K562 (cell line): Measurements from ENCODE around the gene DKC1. TPM values are rescaled to one million over a fixed set of nuclear protein-coding genes. Genes with fewer than 3 reads are reported as not detected.
A peak's percentile ranks its signal among the peaks of the same experiment; 100 is the strongest.

Experiments used
- CBFA2T2 ChIP-seq: fragments of 450-650 bp; conservative IDR thresholded peaks from 2 replicates; pipeline ENCODE4 v1.6.1; 2017; ENCODE audit warnings: mild to moderate bottlenecking
- JUNB ChIP-seq: fragments of 450-650 bp; formaldehyde crosslinking; conservative IDR thresholded peaks from 2 replicates; pipeline ENCODE4 v1.4.0; 2020; ENCODE audit warnings: mild to moderate bottlenecking
- MYBL2 ChIP-seq, 2 experiments: fragments of 450-650 bp in 1 of 2; sonication (generic) in 1 of 2; formaldehyde crosslinking in 1 of 2; IDR thresholded peaks; 2 replicates each; pipeline versions ENCODE4 v1.6.1 to v1.8.1; 2017 to 2022; ENCODE audit warnings: borderline replicate concordance in 1 of 2, inconsistent platforms in 1 of 2, low read depth in 1 of 2, mild to moderate bottlenecking in 1 of 2, missing genetic modification reagents in 1 of 2, moderate library complexity in 1 of 2
- NR2F6 ChIP-seq: fragments of 450-650 bp; formaldehyde crosslinking; IDR thresholded peaks from 2 replicates; pipeline ENCODE4 v1.4.0; 2020; ENCODE audit warnings: mild to moderate bottlenecking
- TCF7 ChIP-seq: sonication (generic); IDR thresholded peaks from 2 replicates; pipeline ENCODE4 v1.6.1; 2016; ENCODE audit warnings: antibody characterized with exemption, borderline replicate concordance
- ZNF24 ChIP-seq: fragments of 450-650 bp; IDR thresholded peaks from 2 replicates; pipeline ENCODE4 v1.6.1; 2016
- ZNF586 ChIP-seq: fragments of 450-650 bp; formaldehyde crosslinking; conservative IDR thresholded peaks from 2 replicates; pipeline ENCODE4 v1.4.0; 2020; ENCODE audit warnings: mild to moderate bottlenecking, moderate library complexity
- polyA plus RNA-seq, 8 experiments: library from polyadenylated mRNA; depleted of rRNA in 4 of 8; stranded (reverse) in 5 of 8; unstranded in 3 of 8; fragments of >200 nt; fragmentation: Nextera tagmentation in 2 of 8; fragmentation: Illumina TruSeq in 1 of 8; extraction: Ambion mirVana in 2 of 8; extraction: Trizol in 1 of 8; gene quantifications; 2 replicates each; pipeline versions ENCODE4 v1.2.1 to v1.2.3, GENCODE V29; 2011 to 2014; ENCODE audit warnings: inconsistent platforms in 1 of 8, missing spikeins in 1 of 8
- total RNA-seq, 7 experiments: library from RNA; depleted of rRNA in 6 of 7; stranded (reverse); fragments of >200 nt in 6 of 7; fragmentation: Illumina TruSeq in 2 of 7; extraction: Trizol in 2 of 7; gene quantifications; 2 replicates each; pipeline versions ENCODE4 v1.2.1 to v1.2.3, GENCODE V29; 2011 to 2021; ENCODE audit warnings: low replicate concordance in 1 of 7
- TF ChIP-seq, protein P1 (sequence below): sonication (generic); formaldehyde crosslinking; IDR thresholded peaks from 2 replicates; pipeline ENCODE4 v1.8.0; 2022; ENCODE audit warnings: missing genetic modification reagents, mild to moderate bottlenecking, borderline replicate concordance
- TF ChIP-seq, protein P2 (sequence below): fragments of 200-800 bp; sonication (Bioruptor generic); IDR thresholded peaks from 2 replicates; pipeline ENCODE4 v1.6.1; 2017; ENCODE audit warnings: missing genetic modification characterization, missing compliant biosample characterization
- TF ChIP-seq, protein P3 (sequence below): fragments of 450-650 bp; IDR thresholded peaks from 2 replicates; pipeline ENCODE4 v1.6.1; 2016; ENCODE audit warnings: mild to moderate bottlenecking
- TF ChIP-seq, protein P4 (sequence below): fragments of 250-450 bp; sonication (Bioruptor Pico); IDR thresholded peaks from 2 replicates; pipeline ENCODE4 v1.5.0; 2022; ENCODE audit warnings: mild to moderate bottlenecking
- TF ChIP-seq, protein P5 (sequence below), 2 experiments: fragments of 450-650 bp in 1 of 2; sonication (generic) in 1 of 2; formaldehyde crosslinking in 1 of 2; IDR thresholded peaks in 1 of 2; conservative IDR thresholded peaks in 1 of 2; 2 replicates each; pipeline versions ENCODE4 v1.6.1 to v1.8.1; 2016 to 2023; ENCODE audit warnings: mild to moderate bottlenecking in 2 of 2, moderate library complexity in 2 of 2, inconsistent platforms in 1 of 2, missing genetic modification reagents in 1 of 2
- TF ChIP-seq, protein P6 (sequence below): fragments of 450-650 bp; IDR thresholded peaks from 2 replicates; pipeline ENCODE4 v1.6.1; 2017; ENCODE audit warnings: antibody characterized with exemption, mild to moderate bottlenecking

Gene DKC1
- total and polyA plus RNA-seq, 9 of the 15 experiments (the other 6 are each of a cell fraction or from before 2014, with no cell fraction given): 205 to 313 (median 219) TPM

DNA sequence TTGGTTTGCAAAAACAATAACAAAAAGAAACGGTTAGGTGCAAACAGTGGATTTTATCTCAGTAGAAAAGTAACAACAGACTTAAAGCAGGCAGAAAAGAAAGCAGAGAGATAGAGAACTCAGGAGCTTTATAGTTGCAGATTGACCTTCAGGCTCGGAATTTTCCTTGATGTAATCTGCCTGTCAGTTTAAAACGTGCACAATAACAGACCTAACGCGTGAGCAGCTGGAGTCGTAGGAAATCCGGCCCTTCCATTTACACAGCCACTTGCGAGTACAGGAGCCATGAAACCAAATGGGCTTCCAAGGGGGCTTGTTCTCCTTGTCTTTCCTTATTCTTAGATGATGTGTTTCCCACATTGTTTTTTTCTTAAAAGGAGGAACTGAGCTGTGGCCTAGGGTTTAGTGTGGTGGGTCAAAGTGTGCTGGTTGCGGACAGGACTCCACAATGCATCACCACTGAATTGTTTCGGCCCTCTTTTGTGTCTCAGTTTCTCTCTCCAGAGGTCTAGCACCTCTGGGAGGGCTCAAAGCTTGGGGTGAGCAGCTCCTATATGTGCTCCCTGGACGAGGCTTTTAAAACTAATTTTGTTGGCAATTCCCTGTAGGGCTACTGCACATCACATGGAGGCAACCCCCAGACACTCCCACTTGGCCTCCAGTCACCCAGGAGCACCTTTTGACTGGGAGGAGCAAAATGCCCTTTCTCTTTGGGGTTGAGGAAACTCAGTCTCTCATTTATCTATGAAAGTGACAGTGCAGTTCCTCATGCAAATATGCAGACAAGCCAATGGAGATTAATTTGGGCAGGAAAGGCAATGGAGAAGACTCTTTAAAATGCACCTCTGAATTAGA lies 56.5 kb downstream of the DKC1 start (continued):
- TF ChIP-seq MYBL2 (IDR thresholded peaks at IDR 0.05; ENCODE audit: low read depth): peak; percentile 48; the same call in 1 of the 2 replicates
- TF ChIP-seq MYBL2 (CRISPR knock-in tag; IDR thresholded peaks at IDR 0.05; ENCODE audit: borderline replicate concordance): no peak
- TF ChIP-seq, protein P1, sequence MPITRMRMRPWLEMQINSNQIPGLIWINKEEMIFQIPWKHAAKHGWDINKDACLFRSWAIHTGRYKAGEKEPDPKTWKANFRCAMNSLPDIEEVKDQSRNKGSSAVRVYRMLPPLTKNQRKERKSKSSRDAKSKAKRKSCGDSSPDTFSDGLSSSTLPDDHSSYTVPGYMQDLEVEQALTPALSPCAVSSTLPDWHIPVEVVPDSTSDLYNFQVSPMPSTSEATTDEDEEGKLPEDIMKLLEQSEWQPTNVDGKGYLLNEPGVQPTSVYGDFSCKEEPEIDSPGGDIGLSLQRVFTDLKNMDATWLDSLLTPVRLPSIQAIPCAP: no peak
- TF ChIP-seq, protein P2, sequence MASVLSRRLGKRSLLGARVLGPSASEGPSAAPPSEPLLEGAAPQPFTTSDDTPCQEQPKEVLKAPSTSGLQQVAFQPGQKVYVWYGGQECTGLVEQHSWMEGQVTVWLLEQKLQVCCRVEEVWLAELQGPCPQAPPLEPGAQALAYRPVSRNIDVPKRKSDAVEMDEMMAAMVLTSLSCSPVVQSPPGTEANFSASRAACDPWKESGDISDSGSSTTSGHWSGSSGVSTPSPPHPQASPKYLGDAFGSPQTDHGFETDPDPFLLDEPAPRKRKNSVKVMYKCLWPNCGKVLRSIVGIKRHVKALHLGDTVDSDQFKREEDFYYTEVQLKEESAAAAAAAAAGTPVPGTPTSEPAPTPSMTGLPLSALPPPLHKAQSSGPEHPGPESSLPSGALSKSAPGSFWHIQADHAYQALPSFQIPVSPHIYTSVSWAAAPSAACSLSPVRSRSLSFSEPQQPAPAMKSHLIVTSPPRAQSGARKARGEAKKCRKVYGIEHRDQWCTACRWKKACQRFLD (CRISPR knock-in tag): peak; percentile 63
- no peak for TF ChIP-seq NR2F6 (CRISPR knock-in tag)
- TF ChIP-seq JUNB (CRISPR knock-in tag): no peak
- no peak for TF ChIP-seq CBFA2T2
- TF ChIP-seq, protein P3, sequence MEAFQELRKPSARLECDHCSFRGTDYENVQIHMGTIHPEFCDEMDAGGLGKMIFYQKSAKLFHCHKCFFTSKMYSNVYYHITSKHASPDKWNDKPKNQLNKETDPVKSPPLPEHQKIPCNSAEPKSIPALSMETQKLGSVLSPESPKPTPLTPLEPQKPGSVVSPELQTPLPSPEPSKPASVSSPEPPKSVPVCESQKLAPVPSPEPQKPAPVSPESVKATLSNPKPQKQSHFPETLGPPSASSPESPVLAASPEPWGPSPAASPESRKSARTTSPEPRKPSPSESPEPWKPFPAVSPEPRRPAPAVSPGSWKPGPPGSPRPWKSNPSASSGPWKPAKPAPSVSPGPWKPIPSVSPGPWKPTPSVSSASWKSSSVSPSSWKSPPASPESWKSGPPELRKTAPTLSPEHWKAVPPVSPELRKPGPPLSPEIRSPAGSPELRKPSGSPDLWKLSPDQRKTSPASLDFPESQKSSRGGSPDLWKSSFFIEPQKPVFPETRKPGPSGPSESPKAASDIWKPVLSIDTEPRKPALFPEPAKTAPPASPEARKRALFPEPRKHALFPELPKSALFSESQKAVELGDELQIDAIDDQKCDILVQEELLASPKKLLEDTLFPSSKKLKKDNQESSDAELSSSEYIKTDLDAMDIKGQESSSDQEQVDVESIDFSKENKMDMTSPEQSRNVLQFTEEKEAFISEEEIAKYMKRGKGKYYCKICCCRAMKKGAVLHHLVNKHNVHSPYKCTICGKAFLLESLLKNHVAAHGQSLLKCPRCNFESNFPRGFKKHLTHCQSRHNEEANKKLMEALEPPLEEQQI: no peak
- TF ChIP-seq, protein P4, sequence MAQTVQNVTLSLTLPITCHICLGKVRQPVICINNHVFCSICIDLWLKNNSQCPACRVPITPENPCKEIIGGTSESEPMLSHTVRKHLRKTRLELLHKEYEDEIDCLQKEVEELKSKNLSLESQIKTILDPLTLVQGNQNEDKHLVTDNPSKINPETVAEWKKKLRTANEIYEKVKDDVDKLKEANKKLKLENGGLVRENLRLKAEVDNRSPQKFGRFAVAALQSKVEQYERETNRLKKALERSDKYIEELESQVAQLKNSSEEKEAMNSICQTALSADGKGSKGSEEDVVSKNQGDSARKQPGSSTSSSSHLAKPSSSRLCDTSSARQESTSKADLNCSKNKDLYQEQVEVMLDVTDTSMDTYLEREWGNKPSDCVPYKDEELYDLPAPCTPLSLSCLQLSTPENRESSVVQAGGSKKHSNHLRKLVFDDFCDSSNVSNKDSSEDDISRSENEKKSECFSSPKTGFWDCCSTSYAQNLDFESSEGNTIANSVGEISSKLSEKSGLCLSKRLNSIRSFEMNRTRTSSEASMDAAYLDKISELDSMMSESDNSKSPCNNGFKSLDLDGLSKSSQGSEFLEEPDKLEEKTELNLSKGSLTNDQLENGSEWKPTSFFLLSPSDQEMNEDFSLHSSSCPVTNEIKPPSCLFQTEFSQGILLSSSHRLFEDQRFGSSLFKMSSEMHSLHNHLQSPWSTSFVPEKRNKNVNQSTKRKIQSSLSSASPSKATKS (CRISPR knock-in tag): no peak
- TF ChIP-seq, protein P5, sequence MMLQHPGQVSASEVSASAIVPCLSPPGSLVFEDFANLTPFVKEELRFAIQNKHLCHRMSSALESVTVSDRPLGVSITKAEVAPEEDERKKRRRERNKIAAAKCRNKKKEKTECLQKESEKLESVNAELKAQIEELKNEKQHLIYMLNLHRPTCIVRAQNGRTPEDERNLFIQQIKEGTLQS (IDR thresholded peaks at IDR 0.05): no peak
- TF ChIP-seq, protein P5 (CRISPR knock-in tag; conservative IDR thresholded peaks at IDR 0.05): no peak
- TF ChIP-seq, protein P6, sequence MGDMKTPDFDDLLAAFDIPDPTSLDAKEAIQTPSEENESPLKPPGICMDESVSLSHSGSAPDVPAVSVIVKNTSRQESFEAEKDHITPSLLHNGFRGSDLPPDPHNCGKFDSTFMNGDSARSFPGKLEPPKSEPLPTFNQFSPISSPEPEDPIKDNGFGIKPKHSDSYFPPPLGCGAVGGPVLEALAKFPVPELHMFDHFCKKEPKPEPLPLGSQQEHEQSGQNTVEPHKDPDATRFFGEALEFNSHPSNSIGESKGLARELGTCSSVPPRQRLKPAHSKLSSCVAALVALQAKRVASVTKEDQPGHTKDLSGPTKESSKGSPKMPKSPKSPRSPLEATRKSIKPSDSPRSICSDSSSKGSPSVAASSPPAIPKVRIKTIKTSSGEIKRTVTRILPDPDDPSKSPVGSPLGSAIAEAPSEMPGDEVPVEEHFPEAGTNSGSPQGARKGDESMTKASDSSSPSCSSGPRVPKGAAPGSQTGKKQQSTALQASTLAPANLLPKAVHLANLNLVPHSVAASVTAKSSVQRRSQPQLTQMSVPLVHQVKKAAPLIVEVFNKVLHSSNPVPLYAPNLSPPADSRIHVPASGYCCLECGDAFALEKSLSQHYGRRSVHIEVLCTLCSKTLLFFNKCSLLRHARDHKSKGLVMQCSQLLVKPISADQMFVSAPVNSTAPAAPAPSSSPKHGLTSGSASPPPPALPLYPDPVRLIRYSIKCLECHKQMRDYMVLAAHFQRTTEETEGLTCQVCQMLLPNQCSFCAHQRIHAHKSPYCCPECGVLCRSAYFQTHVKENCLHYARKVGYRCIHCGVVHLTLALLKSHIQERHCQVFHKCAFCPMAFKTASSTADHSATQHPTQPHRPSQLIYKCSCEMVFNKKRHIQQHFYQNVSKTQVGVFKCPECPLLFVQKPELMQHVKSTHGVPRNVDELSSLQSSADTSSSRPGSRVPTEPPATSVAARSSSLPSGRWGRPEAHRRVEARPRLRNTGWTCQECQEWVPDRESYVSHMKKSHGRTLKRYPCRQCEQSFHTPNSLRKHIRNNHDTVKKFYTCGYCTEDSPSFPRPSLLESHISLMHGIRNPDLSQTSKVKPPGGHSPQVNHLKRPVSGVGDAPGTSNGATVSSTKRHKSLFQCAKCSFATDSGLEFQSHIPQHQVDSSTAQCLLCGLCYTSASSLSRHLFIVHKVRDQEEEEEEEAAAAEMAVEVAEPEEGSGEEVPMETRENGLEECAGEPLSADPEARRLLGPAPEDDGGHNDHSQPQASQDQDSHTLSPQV: peak; percentile 7
- TF ChIP-seq ZNF586 (CRISPR knock-in tag): no peak
- TF ChIP-seq ZNF24: no peak
- TF ChIP-seq TCF7: no peak
